Motor neuron (in vitro differentiated cells): ENCODE data around the gene CORO1C. TPM values are rescaled to one million over a fixed set of nuclear protein-coding genes. Genes with fewer than 3 reads are reported as not detected.

ENCODE experiments used
- ATAC-seq, 8 experiments: fragments of 200-7000 bp; cut with Tn5 transposase; replicated peaks in 6 of 8; 2 replicates each; pipeline ENCODE4 v1.8.0; 2021; ENCODE audit warnings: mild to moderate bottlenecking in 8 of 8, moderate library complexity in 8 of 8
- H3K27ac ChIP-seq, 2 donors: fragments of 250-450 bp; sonication (Bioruptor Pico); 2 replicates each; pipeline ENCODE4 v1.9.0; 2021; ENCODE audit warnings: antibody characterized with exemption in 2 of 2, mild to moderate bottlenecking in 2 of 2, moderate library complexity in 1 of 2
- H3K4me1 ChIP-seq, 2 donors: fragments of 250-450 bp; sonication (Bioruptor Pico); replicated peaks in 1 of 2; 2 replicates each; pipeline ENCODE4 v1.6.1; 2021; ENCODE audit warnings: antibody characterized with exemption in 2 of 2, mild to moderate bottlenecking in 2 of 2, moderate library complexity in 1 of 2
- H3K4me3 ChIP-seq, 5 donors: fragments of 250-450 bp; sonication (Bioruptor Pico); 2 replicates each; pipeline ENCODE4 v1.9.0; 2021; ENCODE audit warnings: antibody characterized with exemption in 5 of 5, mild to moderate bottlenecking in 5 of 5, moderate library complexity in 4 of 5
- WGBS, 10 experiments: fragments of 450-650 bp; shearing (Covaris generic); methylation state at CpG; one replicate each; pipeline ENCODE4 v1.0.0; 2022; 5-methylcytosine and 5-hydroxymethylcytosine counted together
- in situ Hi-C, 9 experiments: fragments of 400-800 bp; cut with MboI; loops; one replicate each; pipeline ENCODE4 v1.15.0; 2021; ENCODE audit warnings: low sequenced_read_pairs in 9 of 9, low pct_unique_long_range_greater_than_20kb in 2 of 9; ENCODE audit not compliant: unreplicated experiment in 9 of 9
- total RNA-seq, 8 experiments: library from RNA; unstranded; fragments of 300-600 nt; gene quantifications; 2 replicates each; pipeline versions ENCODE4 v1.2.3 to v1.2.4, GENCODE V29; 2022

The CORO1C gene
- total RNA-seq, 8 experiments from 2014 or later, result 35.4 to 75.1 (median 50.2) TPM

GRCh38 chr12:108604208-108604941, 126.9 kb downstream of the CORO1C start:
- in situ Hi-C loops, result no loop called here
- 10 to 92% (median 50%) methylated on average over 1 to 12 of the region's 14 CpGs; no CpG with 5 or more reads in 1 of the 10 experiments for WGBS, 10 experiments
- Histone ChIP-seq H3K4me3 (no peak overlapping the region), H3K4me1 (no peaks in the 10 kb centered on the region), H3K27ac (no peak overlapping the region)
- no peak for ATAC-seq

GRCh38 chr12:108603743-108604142, 127.6 kb downstream of the CORO1C start:
- Histone ChIP-seq H3K27ac (no peak overlapping the region), H3K4me1 (no peaks in the 10 kb centered on the region), H3K4me3 (no peak overlapping the region)
- 80 to 100% (median 83%) methylated on average over 1 to 2 of the region's 4 CpGs; no CpG with 5 or more reads in 6 of the 10 experiments for WGBS, 10 experiments
- ATAC-seq, result no peak
- in situ Hi-C loops, result no loop called here

- Histone ChIP-seq H3K27ac (no peak overlapping the region), H3K4me3 (no peak overlapping the region), H3K4me1 (peaks cover 0 to under 1% of the 10 kb centered on the region in 2 donors)
- WGBS, 10 experiments, result 83 to 90% methylated on average over 2 of the region's 15 CpGs; no CpG with 5 or more reads in 8 of the 10 experiments
- no peak for ATAC-seq
- in situ Hi-C loops, result no loop called here
These were observed 128.2 kb downstream of the CORO1C start for GRCh38 chr12:108602976-108603704.

GRCh38 chr12:108602209-108602705, 129.1 kb downstream of the CORO1C start:
- in situ Hi-C loops, result no loop called here
- no peak overlapping the region for H3K27ac ChIP-seq
- H3K4me1 ChIP-seq, result peaks cover 0 to 6% of the 10 kb centered on the region in 2 donors
- ATAC-seq, result no peak
- WGBS, 10 experiments, result 68 to 100% (median 97%) methylated on average over 1 to 8 of the region's 9 CpGs; no CpG with 5 or more reads in 2 of the 10 experiments
- no peak overlapping the region for H3K4me3 ChIP-seq

- Histone ChIP-seq H3K27ac (no peak overlapping the region), H3K4me1 (peaks cover 0 to 6% of the 10 kb centered on the region in 2 donors), H3K4me3 (no peak overlapping the region)
- in situ Hi-C loops, result no loop called here
- no peak for ATAC-seq
- 72 to 94% (median 80%) methylated on average over 1 to 4 of the region's 4 CpGs; no CpG with 5 or more reads in 5 of the 10 experiments for WGBS, 10 experiments
These were observed 130.7 kb downstream of the CORO1C start for GRCh38 chr12:108600702-108601007.

- peaks cover 0 to 6% of the 10 kb centered on the region in 2 donors for H3K4me1 ChIP-seq
- ATAC-seq, result no peak
- 61 to 93% (median 88%) methylated on average over 3 to 10 of the region's 10 CpGs; no CpG with 5 or more reads in 3 of the 10 experiments for WGBS, 10 experiments
- no peak overlapping the region for H3K27ac ChIP-seq
- H3K4me3 ChIP-seq, result no peak overlapping the region
- in situ Hi-C loops, result no loop called here
These were observed 131.2 kb downstream of the CORO1C start for GRCh38 chr12:108599948-108600701.

GRCh38 chr12:108599541-108599940, 131.8 kb downstream of the CORO1C start:
- no peak for ATAC-seq

GRCh38 chr12:108598553-108599250, 132.6 kb downstream of the CORO1C start:
- peaks cover 0 to 10% of the 10 kb centered on the region in 2 donors for H3K4me1 ChIP-seq
- in situ Hi-C loops, result no loop called here
- no peak for ATAC-seq
- 80 to 100% (median 92%) methylated on average over 2 to 6 of the region's 11 CpGs; no CpG with 5 or more reads in 4 of the 10 experiments for WGBS, 10 experiments
- H3K4me3 ChIP-seq, result no peak overlapping the region
- no peak overlapping the region for H3K27ac ChIP-seq

More at GRCh38 chr12:108599541-108599940, 131.8 kb downstream of the CORO1C start:
- Histone ChIP-seq H3K27ac (no peak overlapping the region), H3K4me3 (no peak overlapping the region), H3K4me1 (peaks cover 0 to 6% of the 10 kb centered on the region in 2 donors)
- in situ Hi-C loops, result no loop called here
- 70 to 100% (median 100%) methylated on average over 1 to 4 of the region's 6 CpGs; no CpG with 5 or more reads in 5 of the 10 experiments for WGBS, 10 experiments

GRCh38 chr12:108597559-108598471, 133.5 kb downstream of the CORO1C start, which contains the start of gene TMEM119:
TMEM119 (minus strand) TSS chr12:108598084; CDS start chr12:108592383, 5,701 bp downstream.
- Histone ChIP-seq H3K27ac (no peak within 1 kb of the TSS), H3K4me1 (peaks cover 2 to 14% of the 10 kb centered on the region in 2 donors), H3K4me3 (no peak within 1 kb of the TSS)
- peak in 7 of 8 experiments; percentile 24 to 74 (median 45) for ATAC-seq
- in situ Hi-C loops, result no loop called here
- 17 to 100% (median 75%) methylated on average over 1 to 2 of the region's 27 CpGs; no CpG with 5 or more reads in 6 of the 10 experiments for WGBS, 10 experiments

GRCh38 chr12:108596854-108597558, 134.3 kb downstream of the CORO1C start:
- no peak overlapping the region for H3K27ac ChIP-seq
- no peak overlapping the region for H3K4me3 ChIP-seq
- WGBS, 10 experiments, result 25 to 65% (median 63%) methylated on average over 2 to 4 of the region's 10 CpGs; no CpG with 5 or more reads in 7 of the 10 experiments
- ATAC-seq, result peak in 1 of 8 experiments; percentile 14
- in situ Hi-C loops, result no loop called here
- H3K4me1 ChIP-seq, result peaks cover 2 to 14% of the 10 kb centered on the region in 2 donors
